GM18867 (cell line): ENCODE measurements around the gene SLC26A2.
"Not testable (repeated sequence)": the region's sequence is repeated elsewhere in the genome, so short reads cannot be mapped to it uniquely, and the experiment has no call there.

Experiments used
- ATAC-seq: cut with Tn5 transposase; IDR thresholded peaks from one replicate; pipeline ENCODE4 v1.9.1; 2021; ENCODE audit warnings: mild to moderate bottlenecking, moderate library complexity; ENCODE audit not compliant: unreplicated experiment

The SLC26A2 gene

GRCh38 chr5:149936700-149937091 is 23.9 kb upstream of the SLC26A2 start:
- ATAC-seq = no peak

GRCh38 chr5:149937610-149938009 is 22.9 kb upstream of the SLC26A2 start:
- no peak for ATAC-seq

DNA sequence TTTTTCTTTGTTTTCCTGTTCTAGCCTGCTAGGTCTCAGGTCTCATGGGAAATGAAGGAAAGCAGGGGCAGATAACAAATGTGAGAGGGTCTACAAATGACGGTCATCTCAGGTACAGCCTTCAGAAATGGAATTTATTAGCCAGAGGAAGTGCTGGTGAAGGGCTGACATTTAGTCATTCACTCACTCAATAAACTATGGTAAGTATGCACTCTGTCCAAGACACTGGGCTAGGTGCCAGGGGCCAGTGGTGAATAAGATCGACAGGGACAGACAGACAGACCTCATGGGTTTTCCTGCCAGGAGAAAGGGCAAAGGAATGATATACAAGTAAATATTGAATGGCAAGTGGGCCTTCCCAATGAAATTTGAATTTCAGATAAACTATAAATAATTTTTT is 22.3 kb upstream of the SLC26A2 start:
- ATAC-seq = no peak

GRCh38 chr5:149938791-149939358 is 21.7 kb upstream of the SLC26A2 start:
- no peak for ATAC-seq

DNA sequence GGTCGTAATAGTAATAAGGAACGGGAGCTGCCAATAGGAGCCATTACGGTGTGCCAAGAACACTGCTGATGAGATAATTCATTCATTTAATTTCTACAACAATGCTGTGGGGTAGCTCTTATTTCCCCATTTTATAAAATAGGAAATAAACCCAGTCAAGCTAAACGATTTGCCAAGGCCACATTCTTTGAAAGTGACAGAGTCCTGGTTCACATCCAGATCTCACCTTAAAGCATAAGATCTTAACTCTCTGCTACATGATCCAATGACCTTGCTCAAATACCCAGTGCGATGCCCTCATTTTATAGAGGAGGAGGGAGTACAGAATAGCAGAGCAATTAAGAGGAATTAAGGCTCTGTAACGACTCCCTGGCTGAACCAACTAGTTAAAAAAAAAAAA is 21.0 kb upstream of the SLC26A2 start:
- no peak for ATAC-seq

DNA sequence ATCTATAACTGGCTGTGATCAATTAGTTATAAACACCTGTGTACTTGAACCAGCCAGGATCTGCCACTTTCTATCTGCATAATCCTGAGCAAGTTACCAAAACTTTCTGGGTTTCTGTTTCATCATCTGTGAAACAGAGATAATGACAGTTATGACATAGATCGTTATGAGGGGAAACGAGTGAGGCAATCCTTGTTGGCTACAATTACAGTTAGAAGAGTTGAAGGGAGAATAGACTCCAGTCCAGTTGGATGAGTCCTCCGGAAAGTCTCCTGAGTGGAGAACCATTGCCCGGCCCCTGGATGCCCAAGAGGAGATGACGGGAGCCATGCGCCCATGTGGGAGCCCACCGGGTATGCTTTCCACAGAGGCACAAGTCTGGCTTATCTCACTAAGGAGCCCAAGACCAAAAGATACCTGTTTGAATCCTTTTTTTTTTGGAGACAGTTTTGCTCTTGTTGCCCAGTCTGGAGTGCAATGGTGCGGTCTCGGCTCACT is 20.4 kb upstream of the SLC26A2 start:
- peak; percentile 89 for ATAC-seq

GRCh38 chr5:149940941-149941644 is 19.5 kb upstream of the SLC26A2 start:
- ATAC-seq = no peak

GRCh38 chr5:149941795-149942194 is 18.8 kb upstream of the SLC26A2 start:
- ATAC-seq = no peak

- no peak for ATAC-seq
These were observed 18.4 kb upstream of the SLC26A2 start for GRCh38 chr5:149942199-149942598.

DNA sequence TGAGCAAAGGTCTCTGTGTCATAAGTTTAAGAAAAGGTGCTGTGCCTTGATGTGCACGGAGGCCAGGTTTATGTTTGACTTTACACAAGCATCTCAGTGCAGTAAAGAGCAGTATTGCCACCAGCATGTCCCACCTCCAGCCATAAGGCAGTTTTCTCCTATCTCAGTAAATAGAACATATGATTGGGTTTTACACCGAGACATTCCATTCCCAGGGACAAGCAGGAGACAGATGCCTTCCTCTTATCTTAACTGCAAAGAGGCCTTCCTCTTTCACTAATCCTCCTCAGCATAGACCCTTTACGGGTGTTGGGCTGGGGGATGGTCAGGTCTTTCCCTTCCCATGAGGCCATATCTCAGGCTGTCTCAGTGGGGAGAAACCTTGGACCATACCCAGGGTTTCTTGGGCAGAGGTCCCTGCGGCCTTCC is 17.8 kb upstream of the SLC26A2 start:
- not testable (repeated sequence) for ATAC-seq

GRCh38 chr5:149943177-149943949 is 17.2 kb upstream of the SLC26A2 start:
- not testable (repeated sequence) for ATAC-seq

DNA sequence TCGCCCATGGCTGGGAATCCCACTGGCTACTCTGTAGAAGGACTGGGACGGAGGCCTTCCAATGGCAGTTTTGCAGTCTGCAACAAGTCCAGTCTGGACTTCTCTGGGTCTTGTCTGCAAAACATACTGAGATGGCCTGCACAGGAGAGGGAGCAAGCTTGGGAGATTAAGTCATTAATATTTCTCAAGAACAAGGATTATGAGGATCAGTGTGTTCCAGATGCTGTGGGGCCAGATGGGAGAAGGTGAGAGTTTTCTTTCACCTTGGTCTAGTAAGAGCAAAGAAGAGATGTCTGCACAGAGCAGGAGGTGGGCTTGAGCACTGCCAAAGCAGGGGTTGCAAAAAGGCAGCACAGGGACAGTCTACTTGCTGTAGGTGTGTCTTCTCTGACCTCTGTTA is 15.9 kb upstream of the SLC26A2 start, which contains the start of gene PDE6A:
Gene PDE6A, minus strand, starts transcription at position 128 of the 400 bp plus-strand sequence. Its CDS starts 120 bp downstream, at position 8.
- no peak for ATAC-seq

DNA sequence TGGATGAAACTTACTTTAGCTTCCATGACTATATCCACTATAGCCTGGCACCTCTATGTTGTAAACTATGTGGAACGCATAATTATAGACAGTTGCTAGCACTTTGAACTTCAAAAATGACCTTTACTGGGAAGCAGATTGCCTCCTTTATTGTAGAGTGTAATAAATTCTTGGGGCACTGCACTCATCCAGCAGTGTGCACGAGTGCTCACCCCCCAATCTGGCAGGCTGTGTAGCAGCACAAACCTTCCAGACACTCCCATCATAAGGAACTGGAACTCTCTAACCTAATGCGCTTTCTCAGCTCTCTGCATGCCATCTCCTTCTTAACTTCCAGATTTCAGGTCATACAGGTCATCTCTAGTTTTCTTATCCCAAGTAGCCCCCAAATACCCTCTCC is 14.4 kb upstream of the SLC26A2 start:
- no peak for ATAC-seq

DNA sequence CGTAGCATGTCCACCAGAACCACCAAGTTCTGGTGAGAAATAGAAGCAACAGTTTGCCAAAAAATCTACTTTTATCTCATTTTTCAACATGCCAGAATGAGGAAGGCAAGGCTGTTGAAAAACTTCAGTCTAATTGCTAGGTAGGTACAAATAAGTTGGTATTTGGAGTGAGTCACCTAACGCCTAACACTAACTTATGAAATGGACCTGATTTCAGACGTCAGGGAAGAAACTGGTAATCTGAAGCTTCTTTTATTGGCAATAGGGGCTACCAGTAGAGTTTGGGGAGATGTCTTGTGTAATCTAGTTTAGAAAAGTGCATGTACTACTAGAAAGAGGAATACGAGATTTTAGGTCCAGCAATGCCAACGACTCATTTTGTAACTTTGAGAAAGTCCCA is 11.6 kb upstream of the SLC26A2 start:
- ATAC-seq = no peak

DNA sequence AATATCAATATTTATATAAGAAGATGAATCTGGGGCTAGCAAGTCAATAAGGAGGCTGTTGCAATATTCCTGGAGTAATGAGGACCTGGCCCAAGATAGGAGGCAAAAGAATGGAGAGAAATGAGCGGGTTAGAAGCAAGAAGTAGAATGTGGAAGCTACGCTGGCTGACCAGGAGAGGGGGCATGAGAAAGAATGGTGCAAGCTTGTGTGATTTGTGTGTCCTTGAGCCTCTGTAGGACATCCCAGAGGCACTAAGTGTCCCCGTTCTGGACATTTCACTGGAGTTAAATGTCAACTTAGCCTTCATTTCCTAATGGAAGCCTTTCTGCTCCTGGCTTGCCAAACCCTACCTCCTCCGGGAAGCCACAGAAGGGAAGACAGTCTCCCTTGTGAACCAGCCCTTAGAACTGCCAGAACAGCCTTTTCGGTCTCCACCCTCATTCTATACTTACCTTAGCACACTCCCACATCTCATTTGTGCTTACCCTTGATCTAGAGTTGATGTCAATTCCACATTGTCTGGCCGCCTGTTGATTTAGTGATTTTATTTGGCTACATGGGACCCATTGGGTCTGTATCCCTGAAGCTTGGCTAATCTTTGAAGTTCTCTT is 9.3 kb upstream of the SLC26A2 start:
- no peak for ATAC-seq

GRCh38 chr5:149953436-149954121 is 7.0 kb upstream of the SLC26A2 start:
- no peak for ATAC-seq

DNA sequence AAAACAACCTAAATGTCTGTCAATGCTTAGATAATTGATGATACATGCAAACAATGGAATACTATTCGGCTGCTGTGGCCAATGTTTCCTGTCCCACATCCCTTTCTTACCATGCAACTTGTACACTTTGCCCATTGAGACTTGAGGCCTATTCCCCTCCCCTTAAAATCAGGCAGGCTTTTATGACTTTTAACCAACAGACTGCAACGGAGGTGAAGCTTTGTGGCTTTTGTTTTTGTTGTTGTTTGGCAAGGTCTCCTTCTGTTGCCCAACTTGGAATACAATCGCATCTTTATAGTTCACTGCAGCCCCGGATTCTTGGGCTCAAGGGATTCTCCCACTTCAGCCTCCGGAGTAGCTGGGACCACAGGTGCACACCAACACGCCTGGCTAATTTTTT is 5.8 kb upstream of the SLC26A2 start:
- no peak for ATAC-seq

DNA sequence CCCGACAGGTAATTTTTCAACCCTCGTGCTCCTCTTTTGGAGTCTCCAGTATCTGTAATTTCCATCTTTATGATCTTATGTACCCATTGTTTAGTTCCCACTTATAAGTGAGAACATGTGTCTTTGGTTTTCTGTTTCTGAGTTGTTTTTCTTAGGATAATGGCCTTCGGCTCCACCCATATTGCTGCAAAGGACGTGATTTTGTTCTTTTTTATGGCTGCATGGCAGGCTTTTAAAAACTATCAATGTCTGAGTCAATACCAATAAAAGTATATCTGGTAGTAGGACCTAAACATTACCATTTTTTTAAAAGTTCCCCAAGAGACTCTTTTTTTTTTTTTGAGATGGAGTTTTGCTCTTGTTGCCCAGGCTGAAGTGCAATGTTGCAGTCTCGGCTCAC is 3.9 kb upstream of the SLC26A2 start:
- no peak for ATAC-seq

DNA sequence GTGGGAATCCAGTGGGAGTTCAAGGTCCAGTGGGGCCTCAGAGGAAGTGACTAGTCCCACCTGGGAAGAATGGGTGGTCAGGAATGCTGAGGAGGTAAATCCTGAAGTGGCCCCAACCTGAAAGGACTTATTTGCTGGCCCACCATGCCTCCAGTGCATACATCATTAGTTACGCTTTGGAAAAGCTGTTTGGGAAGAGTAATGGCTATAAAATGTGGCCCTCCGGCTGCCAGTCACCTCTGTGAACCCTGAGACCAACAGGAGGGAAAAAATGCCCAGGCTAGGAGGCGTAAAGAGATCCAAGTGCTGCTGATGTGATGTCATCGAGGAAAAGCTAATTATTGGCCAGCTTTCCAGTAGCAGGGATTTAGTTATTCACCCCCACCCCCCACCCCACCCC is 2.7 kb upstream of the SLC26A2 start:
- no peak for ATAC-seq

DNA sequence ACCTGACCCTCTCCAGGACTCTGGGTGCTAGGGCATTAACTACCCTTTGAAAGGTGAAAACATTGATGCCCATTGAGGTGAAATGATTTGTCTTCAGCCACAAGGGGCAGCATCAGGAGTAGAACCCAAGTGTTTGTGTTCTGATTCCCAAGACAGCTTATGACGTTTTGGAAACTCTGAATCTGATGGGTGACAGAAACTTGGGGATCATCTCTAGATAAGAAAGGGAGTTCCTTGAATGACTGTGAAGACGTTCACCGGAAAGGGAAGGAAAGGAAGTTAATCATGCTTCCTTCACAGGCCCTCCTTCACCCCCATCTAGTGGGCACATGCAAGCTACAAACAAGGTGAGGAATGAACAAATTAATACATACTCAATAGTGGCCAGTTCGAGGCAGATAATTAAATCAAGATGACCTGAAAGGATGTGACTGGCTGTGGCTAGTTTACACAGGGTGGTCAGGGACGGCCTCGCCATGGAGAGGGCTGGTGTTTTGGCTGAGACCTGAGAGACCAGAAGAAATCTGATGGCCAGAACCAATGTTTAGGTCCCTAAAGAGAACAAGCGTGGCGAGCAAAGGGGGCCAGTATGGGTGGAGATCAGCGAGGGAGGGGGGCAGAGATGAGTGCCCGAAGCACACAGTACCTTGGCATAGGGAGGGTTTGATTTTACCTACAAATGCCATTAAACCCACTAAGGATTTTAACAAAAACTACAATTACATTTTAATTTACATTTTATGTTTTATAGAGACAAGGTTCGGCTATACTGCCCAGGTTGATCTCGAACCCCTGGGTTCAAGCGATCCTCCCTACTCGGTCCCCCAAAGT is 937 bp upstream of the SLC26A2 start:
- peak; percentile 24 for ATAC-seq
